Skeletal muscle cell (primary cell): Measurements from ENCODE around the gene C1orf122.

Experiments
- DNase-seq: peaks from one replicate; pipeline ENCODE4 v3.0.0-alpha.2; 2010; ENCODE audit warnings: low read depth
- H3K4me3 ChIP-seq: 2 replicates; pipeline ENCODE4 v1.5.1; 2011; ENCODE audit warnings: low read depth, mild to moderate bottlenecking, control low read depth, low read length, moderate library complexity

C1orf122 gene

DNA sequence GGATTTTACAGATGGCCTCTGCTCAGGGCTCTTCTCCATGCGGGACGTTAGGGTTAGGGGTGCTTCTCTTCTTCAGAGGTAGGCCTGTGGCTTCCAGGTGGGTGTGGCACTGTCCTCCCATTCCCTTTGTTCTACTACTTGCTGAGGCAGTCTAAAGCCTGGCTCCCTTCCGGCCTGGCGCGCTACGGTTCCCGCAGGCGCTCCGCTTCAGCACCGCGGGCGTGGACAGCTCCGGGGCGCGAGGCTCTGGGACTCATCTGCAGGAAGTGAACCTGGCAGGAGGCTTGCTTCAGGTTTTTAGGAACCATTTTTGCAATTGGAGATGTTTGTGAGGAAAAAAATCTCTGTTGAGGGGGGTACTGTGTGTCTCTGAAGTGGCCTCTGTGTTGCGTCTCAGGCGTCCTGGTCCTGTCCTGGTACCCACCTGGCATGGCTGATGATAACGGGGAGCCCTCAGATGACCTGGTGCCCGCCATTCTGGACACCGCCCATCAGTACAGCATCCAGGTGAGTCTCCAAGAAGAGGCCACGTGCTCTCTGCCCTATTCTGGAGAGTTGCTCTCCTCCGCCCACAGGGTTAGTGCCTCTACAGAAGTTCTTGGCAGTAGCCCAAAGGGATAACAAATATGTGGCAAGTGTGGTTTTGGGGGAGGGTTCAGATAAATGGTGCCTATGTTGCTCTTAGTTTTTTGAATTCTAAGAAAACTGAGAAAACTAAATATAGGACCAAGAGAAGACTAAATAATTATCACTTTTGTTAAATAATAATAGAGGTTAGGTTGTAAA lies 12.1 kb upstream of the C1orf122 start:
- DNase-seq, result no peak
- H3K4me3 ChIP-seq, result no peak overlapping the region

DNA sequence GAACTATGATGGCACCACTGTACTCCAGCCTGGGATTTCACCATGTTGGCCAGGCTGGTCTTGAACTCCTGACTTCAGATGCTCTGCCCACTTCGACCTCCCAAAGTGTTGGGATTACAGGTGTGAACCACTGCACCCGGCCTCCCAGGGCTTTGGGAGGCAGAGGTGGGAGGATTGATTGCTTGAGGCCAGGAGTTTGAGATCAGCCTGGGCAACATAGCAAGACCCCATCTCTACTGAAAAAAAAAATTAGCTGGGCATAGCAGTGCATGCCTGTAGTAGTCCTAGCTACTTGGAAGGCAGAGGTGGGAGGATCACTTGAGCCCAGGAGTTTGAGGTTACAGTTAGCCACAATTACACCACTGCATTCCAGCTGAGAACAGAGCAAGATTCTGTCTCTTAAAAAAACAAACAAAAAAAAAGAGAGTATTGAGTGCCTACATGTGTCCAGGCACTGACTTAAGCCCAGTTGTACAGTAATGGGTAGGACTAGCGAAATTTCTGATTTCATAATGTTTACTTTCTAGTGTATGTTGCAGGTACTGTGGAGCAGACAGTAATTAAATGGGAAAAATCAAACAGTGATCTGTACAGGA lies 9.7 kb upstream of the C1orf122 start:
- no peak for DNase-seq
- no peak overlapping the region for H3K4me3 ChIP-seq

DNA sequence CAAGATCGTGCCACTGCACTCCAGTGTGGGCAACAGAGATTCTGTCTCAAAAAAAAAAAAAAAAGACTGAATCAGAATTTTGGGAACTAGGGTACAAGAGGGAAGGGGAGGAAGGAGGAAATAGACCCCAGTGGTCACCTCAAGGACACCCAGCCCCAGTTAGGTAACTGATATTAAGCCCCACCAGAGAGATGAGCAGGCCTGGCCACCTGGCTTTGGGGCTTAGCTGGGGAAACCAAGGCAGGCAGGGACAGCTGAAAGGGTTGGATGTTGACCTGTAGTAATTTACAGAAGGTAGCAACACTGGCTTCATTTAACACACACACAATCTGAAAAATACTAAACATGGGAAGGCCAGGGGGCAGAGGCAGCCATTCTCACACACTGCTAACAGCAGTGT lies 5.2 kb upstream of the C1orf122 start:
- DNase-seq, result no peak
- H3K4me3 ChIP-seq, result no peak overlapping the region

DNA sequence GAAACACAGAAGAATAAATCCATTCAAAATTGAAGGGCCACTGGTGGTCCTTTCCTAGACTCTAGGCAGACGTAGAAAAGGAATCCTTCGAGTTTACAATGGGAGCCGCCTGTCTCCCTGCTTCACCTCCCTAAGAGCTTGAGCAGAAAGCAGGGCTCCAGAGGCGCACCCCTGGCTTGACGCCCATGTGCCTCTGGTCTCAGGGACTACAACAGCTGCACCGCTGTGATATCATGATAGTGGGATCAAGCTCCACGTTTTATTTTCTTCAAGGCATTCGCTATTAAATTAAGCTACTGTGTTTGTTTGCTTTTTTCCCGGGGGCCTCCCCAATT lies 403 bp upstream of the C1orf122 start:
- peak overlapping the region; percentile 93 for H3K4me3 ChIP-seq
- DNase-seq, result no peak

DNA sequence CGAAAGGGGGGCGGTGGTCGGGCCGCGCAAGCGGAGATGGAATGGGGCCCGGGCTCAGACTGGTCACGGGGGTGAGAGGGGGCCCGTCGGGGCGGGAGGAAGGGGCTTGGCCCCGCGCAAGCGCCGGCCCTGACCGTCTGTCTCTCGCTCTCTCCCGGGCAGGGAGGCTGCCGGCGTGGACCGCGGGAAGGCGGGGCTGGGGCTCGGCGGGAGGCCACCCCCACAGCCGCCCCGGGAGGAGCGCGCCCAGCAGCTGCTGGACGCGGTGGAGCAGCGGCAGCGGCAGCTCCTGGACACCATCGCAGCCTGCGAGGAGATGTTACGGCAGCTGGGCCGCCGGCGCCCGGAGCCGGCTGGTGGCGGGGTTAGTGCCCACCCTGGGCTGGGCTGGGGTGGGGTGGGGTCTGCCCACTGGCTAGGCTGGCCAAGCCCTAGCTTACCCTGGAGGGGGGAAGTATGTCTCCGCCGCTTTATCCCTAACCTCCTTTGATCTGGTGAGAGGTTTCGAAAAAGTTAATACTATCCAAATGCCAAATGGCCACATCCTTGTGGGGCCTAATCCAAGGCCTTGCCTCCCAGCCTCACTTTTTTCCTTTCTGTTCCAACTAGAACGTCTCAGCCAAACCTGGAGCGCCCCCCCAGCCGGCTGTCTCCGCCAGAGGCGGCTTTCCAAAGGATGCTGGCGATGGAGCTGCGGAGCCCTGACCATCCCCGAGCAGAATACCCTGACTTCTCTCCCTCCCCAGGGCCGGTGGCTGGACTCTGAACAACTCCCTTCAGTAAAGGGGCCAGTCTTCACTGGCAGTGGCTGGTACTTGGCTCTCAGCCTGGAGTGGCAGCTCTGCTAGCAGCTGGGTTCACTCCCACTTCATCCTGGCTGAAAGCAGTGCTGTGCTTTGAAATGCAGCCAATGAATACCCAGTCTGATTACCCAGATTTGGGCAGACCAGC lies 1.1 kb downstream of the C1orf122 start:
- DNase-seq, result peak; percentile 57
- H3K4me3 ChIP-seq, result peak overlapping the region; percentile 93

DNA sequence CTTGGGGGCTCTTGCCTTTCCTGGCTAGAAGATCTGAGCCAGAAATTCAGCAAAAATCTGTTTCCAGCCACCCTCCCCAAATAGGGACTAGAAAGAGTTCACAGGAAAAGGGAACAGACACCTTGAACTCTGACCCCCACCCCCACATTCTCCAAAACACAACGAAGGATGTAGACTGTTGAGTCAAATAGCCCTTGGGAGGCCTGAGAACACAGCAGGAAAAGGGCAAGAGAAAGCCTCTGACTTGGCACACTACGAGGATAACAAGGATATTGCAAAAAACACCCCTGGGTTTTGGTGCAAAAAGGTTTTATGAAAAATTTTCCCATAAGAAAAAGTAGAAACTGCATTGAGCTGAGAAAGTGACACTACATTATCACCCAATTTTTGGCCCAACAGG lies 2.4 kb downstream of the C1orf122 start:
- DNase-seq, result peak; percentile 56
- no peak overlapping the region for H3K4me3 ChIP-seq

DNA sequence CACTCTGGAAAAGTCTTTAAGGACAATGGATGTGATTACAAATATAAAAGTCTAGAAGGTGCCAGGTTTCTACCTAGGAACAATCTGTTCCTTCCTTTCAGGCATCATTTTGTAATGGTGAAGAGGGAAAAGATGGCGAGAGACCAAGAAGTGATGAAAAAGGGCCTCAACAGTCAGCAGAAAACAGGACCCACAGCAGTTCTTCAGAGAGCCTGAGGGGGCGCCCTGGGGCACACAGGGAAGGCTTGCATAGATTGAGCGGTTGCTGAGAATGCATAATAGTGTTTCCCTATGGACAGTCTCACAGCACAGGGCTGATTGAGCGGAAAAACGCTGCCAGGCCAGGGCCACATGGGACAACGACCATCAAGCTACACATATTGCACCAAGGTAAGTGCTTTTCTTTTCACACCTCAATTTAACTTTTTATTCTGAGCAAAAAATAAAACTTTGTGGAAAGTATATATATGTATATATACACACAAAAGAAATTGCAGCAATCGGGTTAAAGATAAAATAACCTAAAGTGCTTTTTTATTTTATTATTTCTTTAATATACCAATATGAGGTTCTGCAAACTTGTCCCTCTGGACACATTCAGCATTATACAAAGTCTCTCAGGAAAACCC lies 3.6 kb downstream of the C1orf122 start:
- DNase-seq, result peak; percentile 65
- no peak overlapping the region for H3K4me3 ChIP-seq

DNA sequence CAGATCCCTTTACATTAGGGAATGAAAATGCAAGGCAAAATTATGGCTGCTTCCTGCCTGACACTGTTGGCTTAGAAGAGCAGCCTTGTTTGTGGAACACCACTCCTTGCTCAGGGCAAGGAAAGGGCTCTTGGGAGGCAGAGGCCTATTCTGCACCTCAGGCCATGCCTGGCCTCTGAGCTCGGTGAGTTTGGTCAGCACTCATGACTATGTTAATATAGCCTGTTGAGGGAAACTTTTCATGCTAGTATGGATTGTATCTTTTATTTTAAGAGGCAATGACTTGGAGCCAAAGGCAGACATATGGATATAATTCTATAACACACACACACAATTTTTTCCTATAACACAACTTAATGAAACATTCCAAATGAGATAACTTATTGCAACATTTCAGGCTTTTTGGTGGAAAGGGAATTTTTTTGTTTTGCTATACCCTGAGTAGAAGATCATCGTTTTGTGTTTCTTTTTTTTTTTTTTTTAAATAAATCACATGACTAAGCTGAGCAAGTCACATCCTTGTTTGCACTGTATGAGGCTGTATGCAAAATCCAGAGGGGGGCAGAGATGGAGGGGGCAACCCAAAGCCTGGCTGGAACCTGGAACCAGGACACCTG lies 6.0 kb downstream of the C1orf122 start:
- no peak overlapping the region for H3K4me3 ChIP-seq
- no peak for DNase-seq

DNA sequence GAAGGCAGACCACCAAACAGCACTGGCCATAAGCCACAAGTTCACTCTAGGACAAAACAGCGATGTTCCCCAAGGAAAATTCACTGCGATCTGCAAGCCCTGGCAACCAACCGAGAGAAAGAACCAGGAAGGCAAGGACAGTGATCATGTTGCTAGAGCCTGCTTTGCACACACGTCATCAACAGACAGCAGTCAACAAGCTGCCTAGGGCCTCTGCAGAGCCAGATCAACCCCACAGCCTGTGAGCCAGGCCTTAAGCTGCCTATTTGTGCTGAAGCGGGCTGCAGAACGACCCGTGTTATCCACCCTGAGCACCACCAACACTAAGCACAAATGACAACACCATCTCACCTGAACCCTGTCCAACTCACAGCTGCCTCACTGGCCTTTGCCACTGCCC lies 6.7 kb downstream of the C1orf122 start:
- no peak for DNase-seq
- no peak overlapping the region for H3K4me3 ChIP-seq

DNA sequence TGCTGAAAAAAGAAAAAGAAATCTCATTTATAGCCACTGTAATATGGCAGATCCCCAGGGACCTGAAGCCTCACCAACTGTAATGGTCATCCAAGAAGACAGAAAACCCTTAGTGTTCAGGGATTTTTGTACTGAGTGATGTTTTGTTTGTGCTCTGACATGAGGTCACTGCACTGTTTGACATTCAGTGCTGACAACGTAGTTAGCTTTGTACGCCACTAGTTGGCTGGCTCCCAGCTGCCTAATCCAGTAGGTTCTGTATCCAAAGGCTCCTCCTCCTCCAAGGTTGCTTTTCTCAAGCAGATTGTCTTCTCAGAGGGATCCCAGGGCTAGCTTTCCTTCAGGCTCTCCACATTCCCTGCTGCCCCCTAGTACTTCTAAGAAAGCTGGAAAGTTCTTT lies 9.9 kb downstream of the C1orf122 start:
- no peak for DNase-seq
- H3K4me3 ChIP-seq, result no peak overlapping the region

DNA sequence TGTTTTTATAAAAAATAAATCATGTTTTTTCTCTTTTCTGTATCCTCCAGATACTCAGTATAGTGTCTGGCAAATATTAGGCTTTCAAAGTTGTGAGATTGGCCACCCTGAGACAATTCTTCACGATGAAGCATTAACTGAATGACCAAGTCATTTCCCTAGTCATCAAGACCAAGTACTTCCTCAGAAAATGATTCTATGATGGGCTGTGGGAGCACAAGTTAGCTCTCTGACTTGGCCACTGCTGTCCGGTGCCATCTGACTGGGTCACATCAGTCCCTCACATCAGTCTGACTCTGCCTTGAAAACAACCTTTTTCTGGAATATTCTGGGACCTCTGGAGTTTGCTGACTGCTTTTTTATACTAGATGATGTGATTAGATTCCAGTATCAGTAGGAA lies 13.9 kb downstream of the C1orf122 start:
- H3K4me3 ChIP-seq, result no peak overlapping the region
- no peak for DNase-seq

DNA sequence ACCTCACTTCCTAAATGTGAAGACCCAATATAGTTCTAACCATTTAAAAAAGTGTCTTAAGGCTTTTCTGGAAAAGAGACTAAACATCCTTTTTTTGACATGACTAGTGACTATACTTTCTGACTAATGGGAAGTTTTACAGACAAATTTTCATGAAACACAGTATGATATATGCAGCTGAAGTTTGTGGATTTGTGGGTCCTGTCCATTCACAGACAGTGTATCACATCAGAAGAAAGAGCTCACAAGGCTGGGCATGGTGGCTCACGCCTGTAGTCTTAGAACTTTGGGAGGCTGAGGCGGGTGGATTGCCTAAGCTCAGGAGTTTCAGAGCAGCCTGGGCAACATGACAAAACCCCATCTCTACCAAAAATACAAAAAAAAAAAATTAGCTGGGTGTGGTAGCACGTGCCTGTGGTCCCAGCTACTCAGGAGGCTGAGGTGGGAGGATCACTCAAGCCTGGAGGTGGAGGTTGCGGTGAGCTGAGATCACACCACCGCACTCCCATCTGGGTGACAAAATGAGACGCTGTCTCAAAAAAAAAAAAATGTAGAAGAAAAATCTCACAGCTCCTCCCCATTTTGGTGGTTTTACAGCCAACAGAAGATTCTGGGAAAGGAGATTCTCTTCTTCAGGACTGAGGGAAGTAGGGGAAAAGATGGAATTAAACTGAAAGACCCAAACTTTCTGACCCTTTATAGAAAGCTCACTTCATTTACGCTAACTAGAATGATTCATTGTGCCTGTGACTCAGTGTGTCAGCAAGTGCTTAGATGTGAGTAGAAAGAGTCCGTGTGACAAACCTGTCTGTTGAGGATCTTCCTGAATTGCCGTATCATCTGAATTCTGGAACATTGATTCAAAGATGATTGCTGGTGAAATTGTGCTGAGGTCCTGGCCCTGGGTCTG lies 15.6 kb downstream of the C1orf122 start:
- DNase-seq, result no peak
- no peak overlapping the region for H3K4me3 ChIP-seq

DNA sequence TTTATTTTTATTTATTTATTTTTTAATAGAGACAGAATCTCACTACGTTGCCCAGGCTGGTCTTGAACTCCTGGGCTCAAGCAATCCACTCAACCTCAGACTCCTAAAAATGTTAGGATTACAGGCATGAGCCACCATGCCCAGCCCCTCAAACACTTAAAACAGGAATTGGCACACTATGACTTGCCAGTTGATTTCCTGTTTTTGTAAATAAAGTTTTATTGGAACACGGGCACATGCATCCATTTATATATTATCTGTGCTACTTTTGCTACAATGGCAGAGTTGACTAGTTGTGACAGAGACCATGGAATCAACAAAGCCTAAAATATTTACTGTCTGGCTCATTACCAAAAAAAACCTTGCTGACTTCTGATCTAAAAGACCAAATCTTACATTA lies 16.4 kb downstream of the C1orf122 start:
- H3K4me3 ChIP-seq, result no peak overlapping the region
- no peak for DNase-seq

DNA sequence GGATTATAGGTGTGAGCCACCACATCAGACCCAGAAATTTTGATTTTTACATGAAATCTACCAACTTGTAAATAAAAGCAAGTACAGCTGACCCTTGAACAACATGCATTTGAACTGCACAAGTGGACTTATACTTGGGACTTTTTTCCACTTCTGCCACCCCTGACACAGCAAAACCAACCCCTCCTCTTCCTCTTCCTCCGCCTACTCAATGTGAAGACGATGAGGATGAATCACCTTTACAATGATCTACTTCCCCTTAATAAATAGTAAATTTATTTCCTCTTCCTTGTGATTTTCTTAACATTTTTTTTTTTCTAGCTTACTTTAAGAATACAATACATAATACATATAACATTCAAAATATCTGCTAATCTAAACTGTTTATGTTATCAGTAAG lies 17.9 kb downstream of the C1orf122 start:
- no peak overlapping the region for H3K4me3 ChIP-seq

DNA sequence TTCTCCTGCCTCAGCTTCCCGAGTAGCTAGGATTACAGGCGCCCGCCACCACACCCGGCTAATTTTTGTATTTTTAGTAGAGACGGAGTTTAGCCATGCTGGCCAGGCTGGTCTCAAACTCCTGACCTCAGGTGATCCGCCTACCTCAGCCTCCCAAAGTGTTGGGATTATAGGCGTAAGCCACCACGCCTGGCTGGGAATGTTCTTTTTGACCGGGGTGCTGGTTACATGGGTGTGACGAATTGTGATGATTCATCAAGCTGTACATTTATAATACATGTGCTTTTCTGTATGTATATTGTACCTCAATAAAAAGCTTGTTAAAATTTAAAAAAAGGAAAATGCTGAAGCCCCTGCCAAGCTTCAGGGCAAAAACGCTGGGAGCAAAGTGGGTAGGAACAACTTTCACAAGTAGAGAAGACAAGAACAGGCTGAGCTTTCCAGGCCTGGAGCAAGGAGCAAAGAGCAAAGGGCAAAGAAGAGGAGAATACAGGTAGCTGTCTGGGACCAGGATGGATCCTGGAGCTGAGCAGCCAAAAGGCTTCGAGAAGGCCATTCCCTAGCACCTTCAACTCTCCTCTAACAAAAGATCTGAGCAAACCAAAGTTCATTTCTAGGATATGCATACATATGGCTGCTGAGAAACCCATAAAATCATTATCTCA lies 21.0 kb downstream of the C1orf122 start:
- H3K4me3 ChIP-seq, result no peak overlapping the region

More for the DNA sequence above, 17.9 kb downstream of the C1orf122 start:
- DNase-seq, result no peak

DNA sequence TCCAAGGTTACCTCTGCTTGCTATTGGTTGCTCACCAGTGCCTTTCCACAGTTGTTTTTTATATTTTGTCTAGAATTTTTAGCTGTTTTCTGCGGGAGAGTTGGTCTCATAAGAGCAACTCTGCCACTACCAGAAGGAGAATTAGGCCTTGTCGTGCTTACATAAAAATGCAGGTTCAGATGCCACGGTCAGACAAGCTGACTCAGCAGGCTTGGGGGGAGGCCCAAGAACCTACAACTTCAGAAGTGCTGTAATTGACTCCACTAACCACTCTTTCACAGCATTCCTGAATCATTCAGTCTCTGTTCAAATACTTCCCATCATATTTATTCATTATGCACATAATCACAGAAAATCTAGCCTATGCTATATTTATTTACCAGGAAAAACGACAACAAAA lies 23.5 kb downstream of the C1orf122 start:
- H3K4me3 ChIP-seq, result no peak overlapping the region
- no peak for DNase-seq

More for the DNA sequence above, 21.0 kb downstream of the C1orf122 start:
- no peak for DNase-seq

DNA sequence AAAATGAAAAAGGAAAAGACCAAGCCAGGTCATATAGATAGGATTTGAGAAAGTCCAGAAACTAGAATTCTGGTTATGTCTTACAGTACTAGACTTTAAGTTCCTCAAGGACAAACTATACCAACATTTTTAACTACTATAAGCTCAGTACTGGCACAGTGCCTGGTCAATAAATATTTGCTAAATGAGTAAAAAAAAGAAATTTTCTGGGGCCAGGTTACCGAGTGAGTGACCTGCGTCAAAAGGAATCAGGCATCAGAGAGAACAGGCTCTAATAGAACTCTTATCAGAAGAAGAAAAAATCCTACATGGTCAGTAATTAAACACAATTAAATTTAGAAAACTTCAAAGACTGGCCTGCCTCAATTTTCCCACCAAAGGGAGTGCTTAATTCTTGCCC lies 24.2 kb downstream of the C1orf122 start:
- DNase-seq, result no peak
- no peak overlapping the region for H3K4me3 ChIP-seq

DNA sequence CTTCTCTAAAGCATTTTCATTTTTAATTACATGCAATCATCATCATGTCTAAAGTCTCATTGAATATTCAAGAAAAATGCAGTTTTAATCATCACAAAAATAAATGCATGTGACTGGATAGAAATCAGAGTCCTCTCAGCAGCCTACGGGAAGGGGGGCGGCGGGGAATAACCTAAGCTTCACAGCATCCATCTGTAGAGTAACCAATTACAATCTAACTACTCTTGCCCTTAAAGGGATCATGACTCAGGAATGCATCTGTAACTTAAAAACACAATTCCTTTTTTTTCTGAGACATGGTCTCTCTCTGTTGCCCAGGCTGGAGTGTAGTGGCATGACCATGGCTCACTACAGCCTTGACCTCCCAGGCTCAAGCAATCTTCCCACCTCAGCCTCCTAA lies 29.2 kb downstream of the C1orf122 start:
- H3K4me3 ChIP-seq, result no peak overlapping the region

More for the DNA sequence above, 29.2 kb downstream of the C1orf122 start:
- DNase-seq, result no peak
